T-cell (primary cell): ENCODE results near the gene GRM7. TPM values are rescaled to one million over a fixed set of nuclear protein-coding genes. Genes with fewer than 3 reads are reported as not detected.

Experiments
- ATAC-seq, 4 experiments: fragments of 200-7000 bp in 3 of 4; fragments of 150-1000 bp in 1 of 4; cut with Tn5 transposase; replicated peaks in 1 of 4; 1 replicate in 3 of 4; 2 replicates in 1 of 4; pipeline ENCODE4 v1.10.0; 2021; ENCODE audit warnings: moderate library complexity in 3 of 4, mild to moderate bottlenecking in 2 of 4, moderate number of reproducible peaks in 1 of 4
- CTCF ChIA-PET, 2 donors: fragments of 300-600 bp; sonication (Branson Sonifier 250); formaldehyde crosslinking; loops; one replicate each; lab custom pipeline; 2022; ENCODE audit warnings: antibody characterized with exemption in 2 of 2; lab: Charles Lee
- POLR2A ChIA-PET, 2 donors: fragments of 300-600 bp; sonication (Branson Sonifier 250); formaldehyde crosslinking; loops; one replicate each; lab custom pipeline; 2022; ENCODE audit warnings: antibody characterized with exemption in 2 of 2; lab: Charles Lee
- DNase-seq, 35 experiments: peaks; one replicate each; pipeline versions ENCODE4 v3.0.0 to v3.0.0-alpha.2; 2013 to 2023
- H3K27ac ChIP-seq: one replicate; pipeline ENCODE4 v1.5.1; 2013; ENCODE audit warnings: low read length
- H3K27me3 ChIP-seq, 2 experiments: replicated peaks in 1 of 2; 1 replicate in 1 of 2; 2 replicates in 1 of 2; pipeline versions ENCODE4 v1.6.1 to v1.7.0; 2013; ENCODE audit warnings: low read length in 1 of 2, mixed read lengths in 1 of 2; ENCODE audit not compliant: control insufficient read depth in 2 of 2, insufficient read depth in 2 of 2; ENCODE audit errors: extremely low read depth in 1 of 2
- H3K36me3 ChIP-seq, 2 donors: 1 replicate in 1 of 2; 2 replicates in 1 of 2; pipeline versions ENCODE4 v1.6.1 to v1.7.0; 2013; ENCODE audit warnings: low read length in 1 of 2; ENCODE audit not compliant: control insufficient read depth in 2 of 2, insufficient read depth in 1 of 2; ENCODE audit errors: extremely low read depth in 1 of 2
- H3K4me1 ChIP-seq, 2 experiments: 1 replicate in 1 of 2; 2 replicates in 1 of 2; pipeline versions ENCODE4 v1.6.1 to v1.7.0; 2013; ENCODE audit warnings: low read length in 2 of 2, mixed read lengths in 1 of 2; ENCODE audit not compliant: insufficient read depth in 2 of 2, control insufficient read depth in 1 of 2; ENCODE audit errors: extremely low read depth in 1 of 2
- H3K4me3 ChIP-seq, 2 donors: 1 replicate in 1 of 2; 2 replicates in 1 of 2; pipeline versions ENCODE4 v1.5.1 to v1.7.0; 2013; ENCODE audit warnings: mild to moderate bottlenecking in 2 of 2, low read length in 1 of 2, moderate library complexity in 1 of 2; ENCODE audit not compliant: control insufficient read depth in 1 of 2; ENCODE audit errors: extremely low read depth in 1 of 2
- H3K9me3 ChIP-seq: 2 replicates; pipeline ENCODE4 v1.7.0; 2013
- H3K27ac Mint-ChIP-seq, 2 donors: one replicate each; pipeline ENCODE4 v1.8.0; 2020 to 2021; ENCODE audit warnings: mild to moderate bottlenecking in 2 of 2, mixed read lengths in 2 of 2
- H3K27me3 Mint-ChIP-seq, 2 donors: one replicate each; pipeline ENCODE4 v1.8.0; 2021 to 2022; ENCODE audit warnings: mixed read lengths in 2 of 2
- H3K36me3 Mint-ChIP-seq: one replicate; pipeline ENCODE4 v1.8.0; 2021; ENCODE audit warnings: mixed read lengths
- H3K4me1 Mint-ChIP-seq, 3 donors: one replicate each; pipeline ENCODE4 v1.8.0; 2020 to 2022; ENCODE audit warnings: mixed read lengths in 3 of 3, mild to moderate bottlenecking in 1 of 3
- H3K4me3 Mint-ChIP-seq, 3 donors: one replicate each; pipeline ENCODE4 v1.8.0; 2020 to 2022; ENCODE audit warnings: mild to moderate bottlenecking in 3 of 3, mixed read lengths in 3 of 3, moderate library complexity in 3 of 3
- H3K9me3 Mint-ChIP-seq, 3 donors: one replicate each; pipeline ENCODE4 v1.8.0; 2020 to 2022; ENCODE audit warnings: mixed read lengths in 3 of 3
- WGBS: methylation state at CpG from one replicate; pipeline ENCODE4 v1.1.5; 2013; ENCODE audit warnings: missing lambda C conversion rate; ENCODE audit not compliant: insufficient coverage; 5-methylcytosine and 5-hydroxymethylcytosine counted together
- total RNA-seq, 35 experiments: library from RNA in 6 of 35; stranded (reverse) in 6 of 35; fragments of 120-200 nt in 1 of 35; gene quantifications; one replicate each; pipeline versions ENCODE4 v1.2.1 to v1.2.4 and lab custom pipeline; 2013 to 2026

The GRM7 gene
- total RNA-seq, 5 donors from 2014 or later (not counting 1 experiment from before 2014, with no cell fraction given): not detected

DNA sequence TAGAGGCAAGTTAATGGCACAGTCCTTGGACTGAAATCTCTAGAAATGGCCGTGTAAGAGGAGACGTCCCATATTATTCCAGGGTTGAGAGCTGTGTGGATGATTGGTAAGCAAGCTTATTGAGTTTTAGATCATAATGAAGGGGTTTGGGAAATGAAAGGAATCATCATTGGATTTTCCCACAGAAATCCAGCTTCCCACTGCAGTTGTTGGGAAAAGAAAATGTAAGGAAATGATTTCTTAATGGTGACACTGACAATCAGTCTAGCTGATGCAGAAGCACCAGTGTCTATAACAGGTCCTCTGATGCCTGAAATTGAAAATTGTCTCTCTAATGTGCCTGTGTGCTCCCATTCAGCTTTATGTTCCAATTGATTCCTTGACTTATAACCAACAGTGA is 728.6 kb downstream of the GRM7 start:
- CTCF ChIA-PET: no interaction called here
- ATAC-seq: no peak

DNA sequence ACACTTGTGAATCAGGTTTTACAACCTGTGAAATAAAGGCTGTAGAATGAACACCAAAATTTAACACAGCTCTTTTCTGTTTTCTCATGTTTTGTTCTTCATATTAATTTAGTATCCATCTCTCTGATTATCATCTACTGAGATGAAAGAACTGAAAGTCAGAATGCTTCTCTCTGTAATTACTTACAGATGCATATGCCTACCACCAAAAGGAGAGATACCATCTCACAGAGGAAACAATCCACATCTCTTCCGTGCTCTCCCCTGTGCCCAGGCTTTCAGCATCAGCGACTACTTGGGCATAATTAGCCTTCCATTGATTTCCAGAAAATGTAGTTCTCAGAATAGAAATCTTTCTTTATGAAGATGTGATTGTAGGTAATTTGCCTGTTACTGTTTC is 741.4 kb downstream of the GRM7 start:
- H3K27ac ChIP-seq: no peak overlapping the region
- H3K36me3 ChIP-seq: no peaks in the 10 kb centered on the region
- H3K9me3 ChIP-seq: no peaks in the 10 kb centered on the region
- H3K4me1 ChIP-seq: no peaks in the 10 kb centered on the region
- Mint-ChIP-seq H3K27ac (no peak overlapping the region), H3K4me1 (no peaks in the 10 kb centered on the region), H3K9me3 (peaks cover 0 to 3% (median 0%) of the 10 kb centered on the region in 3 donors), H3K4me3 (no peak overlapping the region), H3K27me3 (no peaks in the 10 kb centered on the region), H3K36me3 (no peaks in the 10 kb centered on the region)
- ChIA-PET CTCF (interaction anchor here in 1 of 2 donors (0.7 kb wide), 1 partner anchor 76 kb away, joined by 7 read pairs; no protein-coding TSS in a partner anchor), POLR2A (no interaction called here)
- no peak for ATAC-seq
- no peak for DNase-seq
- WGBS: no CpG with 5 or more reads among the region's 2 CpGs
- H3K27me3 ChIP-seq: no peaks in the 10 kb centered on the region
- no peak overlapping the region for H3K4me3 ChIP-seq

More for the DNA sequence above, 728.6 kb downstream of the GRM7 start:
- Histone ChIP-seq H3K27ac (no peak overlapping the region), H3K27me3 (no peaks in the 10 kb centered on the region), H3K4me1 (no peaks in the 10 kb centered on the region), H3K4me3 (no peak overlapping the region), H3K9me3 (no peaks in the 10 kb centered on the region), H3K36me3 (no peaks in the 10 kb centered on the region)
- POLR2A ChIA-PET: no interaction called here
- peaks cover 0 to 3% of the 10 kb centered on the region in 2 donors for H3K27me3 Mint-ChIP-seq
- no peaks in the 10 kb centered on the region for H3K36me3 Mint-ChIP-seq
- 60% methylated on average over 1 of the region's 2 CpGs for WGBS
- H3K4me1 Mint-ChIP-seq: no peaks in the 10 kb centered on the region
- H3K27ac Mint-ChIP-seq: no peak overlapping the region
- no peak overlapping the region for H3K4me3 Mint-ChIP-seq
- H3K9me3 Mint-ChIP-seq: peaks cover 0 to 3% (median 0%) of the 10 kb centered on the region in 3 donors
- no peak for DNase-seq

DNA sequence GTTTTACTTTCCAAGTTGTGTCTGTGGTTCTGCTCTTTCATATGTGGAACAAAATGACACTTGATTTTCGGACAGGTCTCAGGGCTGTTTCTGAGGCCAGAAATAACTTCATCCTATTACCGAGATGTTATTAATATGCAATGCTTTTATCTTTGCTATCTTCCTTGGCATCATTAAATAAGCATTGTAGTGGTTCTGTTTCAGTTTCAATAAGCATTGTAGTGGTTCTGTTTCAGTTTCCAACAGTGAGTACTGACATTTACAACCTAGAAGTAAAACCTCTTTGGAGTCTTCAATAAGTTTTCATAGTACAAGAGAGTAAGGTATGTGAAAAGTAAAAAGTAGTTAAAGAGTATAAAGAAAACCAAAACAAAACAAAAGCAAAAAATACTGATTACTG is 746.2 kb downstream of the GRM7 start:
- CTCF ChIA-PET: no interaction called here

DNA sequence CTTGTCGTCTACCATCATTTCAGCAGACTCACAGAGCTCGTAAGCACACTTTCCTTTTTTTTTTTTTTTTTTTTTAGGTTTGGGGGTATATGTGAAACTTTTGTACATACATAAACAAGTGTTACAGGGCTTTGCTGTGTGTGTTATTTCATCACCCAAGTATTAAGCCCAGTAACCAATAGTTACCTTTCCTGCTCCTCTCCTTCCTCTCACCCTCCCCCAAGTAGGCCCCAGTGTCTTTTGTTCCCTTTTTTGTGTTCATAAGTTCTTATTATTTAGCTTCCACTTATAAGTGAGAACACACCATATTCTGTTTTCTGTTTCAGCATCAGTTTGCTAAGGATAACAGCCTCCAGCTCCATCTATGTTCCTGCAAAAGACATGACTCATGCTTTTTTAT is 746.8 kb downstream of the GRM7 start:
- Histone ChIP-seq H3K36me3 (no peaks in the 10 kb centered on the region), H3K4me3 (no peak overlapping the region), H3K9me3 (no peaks in the 10 kb centered on the region), H3K4me1 (no peaks in the 10 kb centered on the region), H3K27ac (no peak overlapping the region), H3K27me3 (no peaks in the 10 kb centered on the region)
- Mint-ChIP-seq H3K27ac (no peak overlapping the region), H3K4me3 (no peak overlapping the region), H3K9me3 (no peaks in the 10 kb centered on the region), H3K27me3 (peaks cover 0 to 5% of the 10 kb centered on the region in 2 donors), H3K36me3 (no peaks in the 10 kb centered on the region), H3K4me1 (no peaks in the 10 kb centered on the region)
- no peak for ATAC-seq
- no peak for DNase-seq
- POLR2A ChIA-PET: interaction anchor here in 1 of 2 donors (0.6 kb wide), 1 partner anchor 1314 kb away, joined by 4 read pairs; no protein-coding TSS in a partner anchor
- WGBS: no CpG with 5 or more reads among the region's 2 CpGs
- CTCF ChIA-PET: no interaction called here

More for the DNA sequence above, 746.2 kb downstream of the GRM7 start:
- Histone ChIP-seq H3K9me3 (no peaks in the 10 kb centered on the region), H3K4me3 (no peak overlapping the region), H3K27me3 (no peaks in the 10 kb centered on the region), H3K4me1 (no peaks in the 10 kb centered on the region), H3K36me3 (no peaks in the 10 kb centered on the region), H3K27ac (no peak overlapping the region)
- Mint-ChIP-seq H3K36me3 (no peaks in the 10 kb centered on the region), H3K4me1 (no peaks in the 10 kb centered on the region), H3K4me3 (no peak overlapping the region), H3K27ac (no peak overlapping the region), H3K9me3 (no peaks in the 10 kb centered on the region), H3K27me3 (peaks cover 0 to 5% of the 10 kb centered on the region in 2 donors)
- DNase-seq: no peak
- POLR2A ChIA-PET: interaction anchor here in 1 of 2 donors (0.6 kb wide), 1 partner anchor 1314 kb away, joined by 4 read pairs; no protein-coding TSS in a partner anchor
- ATAC-seq: no peak
- WGBS: no CpG with 5 or more reads among the region's 2 CpGs

DNA sequence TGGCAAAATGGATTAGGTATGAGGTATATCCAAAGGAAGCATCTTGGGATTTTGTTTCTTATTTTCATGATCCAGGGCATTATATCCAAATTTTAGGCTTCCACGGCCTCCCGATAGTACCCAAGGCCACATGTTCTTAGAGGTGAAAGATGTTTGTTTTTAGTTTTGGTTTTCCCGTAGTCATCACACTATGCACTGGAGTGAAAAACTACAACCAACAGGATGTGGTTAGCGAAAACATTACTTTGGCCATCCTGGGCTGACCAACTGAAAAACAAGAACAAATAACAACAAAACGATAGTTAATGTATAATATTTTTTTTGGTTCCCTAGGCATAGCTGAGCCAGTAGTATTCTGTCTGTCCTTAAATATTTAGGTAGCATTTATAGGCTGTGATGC is 749.7 kb downstream of the GRM7 start:
- DNase-seq (no peak), ATAC-seq (no peak)
- peaks cover 0 to 5% of the 10 kb centered on the region in 2 donors for H3K27me3 Mint-ChIP-seq
- H3K4me3 ChIP-seq: no peak overlapping the region
- H3K27ac ChIP-seq: no peak overlapping the region
- ChIA-PET POLR2A (no interaction called here), CTCF (no interaction called here)
- H3K4me3 Mint-ChIP-seq: no peak overlapping the region
- no peaks in the 10 kb centered on the region for H3K36me3 Mint-ChIP-seq
- WGBS: no CpG with 5 or more reads among the region's 5 CpGs
- H3K4me1 Mint-ChIP-seq: no peaks in the 10 kb centered on the region
- no peaks in the 10 kb centered on the region for H3K9me3 ChIP-seq
- no peak overlapping the region for H3K27ac Mint-ChIP-seq
- H3K9me3 Mint-ChIP-seq: no peaks in the 10 kb centered on the region
- H3K4me1 ChIP-seq: no peaks in the 10 kb centered on the region
- H3K27me3 ChIP-seq: no peaks in the 10 kb centered on the region
- H3K36me3 ChIP-seq: no peaks in the 10 kb centered on the region

DNA sequence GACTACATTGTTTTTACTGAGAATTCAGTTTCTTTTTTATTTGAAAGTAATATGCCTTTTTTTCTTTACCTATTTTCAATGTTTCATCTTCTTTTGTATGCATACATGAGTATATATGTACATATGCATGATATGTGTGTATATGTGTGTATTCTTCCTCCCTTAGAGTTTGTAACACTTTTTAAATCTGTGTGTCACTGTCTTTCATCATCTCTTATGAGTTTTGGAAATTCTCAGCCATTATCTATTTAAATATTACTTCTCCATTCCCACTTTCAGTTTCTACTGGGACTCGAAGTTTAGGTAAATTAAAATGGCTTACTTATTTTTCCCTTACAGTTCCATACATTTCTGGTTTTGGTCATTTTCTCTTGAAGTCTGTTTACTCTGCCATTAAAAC is 754.1 kb downstream of the GRM7 start:
- no peaks in the 10 kb centered on the region for H3K36me3 Mint-ChIP-seq
- H3K9me3 Mint-ChIP-seq: no peaks in the 10 kb centered on the region
- H3K4me3 Mint-ChIP-seq: no peak overlapping the region
- Histone ChIP-seq H3K27ac (no peak overlapping the region), H3K36me3 (no peaks in the 10 kb centered on the region), H3K4me3 (no peak overlapping the region), H3K27me3 (no peaks in the 10 kb centered on the region), H3K9me3 (no peaks in the 10 kb centered on the region), H3K4me1 (no peaks in the 10 kb centered on the region)
- no peak overlapping the region for H3K27ac Mint-ChIP-seq
- POLR2A ChIA-PET: no interaction called here
- ATAC-seq: no peak
- no peaks in the 10 kb centered on the region for H3K4me1 Mint-ChIP-seq
- no CpG with 5 or more reads among the region's 1 CpG for WGBS
- no peaks in the 10 kb centered on the region for H3K27me3 Mint-ChIP-seq
- CTCF ChIA-PET: no interaction called here
- no peak for DNase-seq

DNA sequence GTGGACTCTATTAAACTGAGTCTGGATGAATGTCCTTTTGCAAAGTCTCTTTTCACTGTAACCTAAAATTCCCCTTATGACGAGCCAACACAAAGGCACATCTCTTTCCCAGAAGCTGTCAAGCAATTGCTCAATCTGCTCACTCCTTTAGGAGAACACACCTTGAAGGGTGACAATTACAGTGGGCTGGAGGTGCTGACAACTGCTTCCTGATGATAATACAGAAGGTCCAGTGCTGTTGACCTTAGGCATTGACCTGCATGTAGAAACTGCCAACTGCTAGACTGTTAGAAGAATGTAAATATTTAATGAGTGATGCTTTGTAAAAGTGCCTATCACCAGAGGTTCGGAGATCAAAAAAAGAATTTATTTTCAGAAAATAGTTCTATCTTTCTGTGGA is 757.7 kb downstream of the GRM7 start:
- Mint-ChIP-seq H3K9me3 (no peaks in the 10 kb centered on the region), H3K27me3 (no peaks in the 10 kb centered on the region), H3K4me1 (no peaks in the 10 kb centered on the region), H3K36me3 (no peaks in the 10 kb centered on the region), H3K4me3 (no peak overlapping the region), H3K27ac (no peak overlapping the region)
- Histone ChIP-seq H3K36me3 (no peaks in the 10 kb centered on the region), H3K27me3 (no peaks in the 10 kb centered on the region), H3K27ac (no peak overlapping the region), H3K4me3 (no peak overlapping the region), H3K4me1 (no peaks in the 10 kb centered on the region), H3K9me3 (no peaks in the 10 kb centered on the region)
- DNase-seq (no peak), ATAC-seq (no peak)
- POLR2A ChIA-PET: no interaction called here
- CTCF ChIA-PET: no interaction called here
- 50% methylated on average over 1 of the region's 2 CpGs for WGBS
